ENCODE measurements around the gene CERS6. TPM values are rescaled to one million over a fixed set of nuclear protein-coding genes. Genes with fewer than 3 reads are reported as not detected.
A peak's percentile ranks its signal among the peaks of the same experiment; 100 is the strongest.

Gene CERS6
- total and polyA plus RNA-seq, 2 experiments from 2014 or later: 8.3 to 16.0 TPM

GRCh38 chr2:168471163-168471475 is 15.0 kb downstream of the CERS6 start:
- DNase-seq: no peak
- Histone ChIP-seq H4K20me1 (ENCODE audit: insufficient read depth) (no peaks in the 10 kb centered on the region), H3K4me2 (ENCODE audit: unreplicated experiment) (no peak overlapping the region), H3K36me3 (ENCODE audit: low read depth) (no peaks in the 10 kb centered on the region), H3K9ac (no peak overlapping the region), H3K9me3 (ENCODE audit: low read depth) (no peaks in the 10 kb centered on the region), H3K27me3 (replicated peaks; ENCODE audit: insufficient read depth) (no peaks in the 10 kb centered on the region), H2AFZ (no peak overlapping the region), H3K4me1 (ENCODE audit: insufficient read depth) (no peaks in the 10 kb centered on the region), H3K79me2 (ENCODE audit: insufficient read depth) (peaks cover 80% of the 10 kb centered on the region), H3K27ac (no peak overlapping the region), H3K4me3 (no peak overlapping the region), H3K9me2 (ENCODE audit: insufficient read depth) (no peaks in the 10 kb centered on the region), H3F3A (ENCODE audit: insufficient read depth) (no peaks in the 10 kb centered on the region)
- in situ Hi-C loops (cut with MboI): no loop called here
- TF ChIP-seq EZH2phosphoT487 (IDR thresholded peaks at IDR 0.05; ENCODE audit: insufficient read depth, low read depth) (no peak), EZH2 (IDR thresholded peaks at IDR 0.05; ENCODE audit: insufficient read depth, poor library complexity, severe bottlenecking) (no peak)

- Histone ChIP-seq H3K36me3 (ENCODE audit: low read depth) (no peaks in the 10 kb centered on the region), H3K4me2 (ENCODE audit: unreplicated experiment) (no peak overlapping the region), H3K4me1 (ENCODE audit: insufficient read depth) (no peaks in the 10 kb centered on the region), H3K9me2 (ENCODE audit: insufficient read depth) (no peaks in the 10 kb centered on the region), H3F3A (ENCODE audit: insufficient read depth) (no peaks in the 10 kb centered on the region), H3K9ac (no peak overlapping the region), H3K4me3 (no peak overlapping the region), H3K27me3 (replicated peaks; ENCODE audit: insufficient read depth) (no peaks in the 10 kb centered on the region), H4K20me1 (ENCODE audit: insufficient read depth) (no peaks in the 10 kb centered on the region), H2AFZ (no peak overlapping the region), H3K9me3 (ENCODE audit: low read depth) (no peaks in the 10 kb centered on the region), H3K27ac (no peak overlapping the region), H3K79me2 (ENCODE audit: insufficient read depth) (peaks cover 52% of the 10 kb centered on the region)
- in situ Hi-C loops (cut with MboI): no loop called here
- WGBS, 2 experiments (ENCODE audit: low coverage in 1 of 2, low lambda C conversion rate in 2 of 2, missing lambda C conversion rate in 2 of 2): 96 to 97% methylated on average over 4 of the region's 4 CpGs
- DNase-seq: no peak
- TF ChIP-seq EZH2 (IDR thresholded peaks at IDR 0.05; ENCODE audit: insufficient read depth, poor library complexity, severe bottlenecking) (no peak), EZH2phosphoT487 (IDR thresholded peaks at IDR 0.05; ENCODE audit: insufficient read depth, low read depth) (no peak)
Measured at GRCh38 chr2:168475636-168476035, 19.6 kb downstream of the CERS6 start.

- H3K9me3 ChIP-seq (ENCODE audit: low read depth): no peaks in the 10 kb centered on the region
- H3K27me3 ChIP-seq (replicated peaks; ENCODE audit: insufficient read depth): no peaks in the 10 kb centered on the region
- peaks cover 47% of the 10 kb centered on the region for H3K79me2 ChIP-seq (ENCODE audit: insufficient read depth)
- H3F3A ChIP-seq (ENCODE audit: insufficient read depth): no peaks in the 10 kb centered on the region
- no peak overlapping the region for H3K9ac ChIP-seq
- H2AFZ ChIP-seq: no peak overlapping the region
- no peak overlapping the region for H3K27ac ChIP-seq
- no peaks in the 10 kb centered on the region for H3K9me2 ChIP-seq (ENCODE audit: insufficient read depth)
- DNase-seq: no peak
- no peak for TF ChIP-seq EZH2 (IDR thresholded peaks at IDR 0.05; ENCODE audit: insufficient read depth, poor library complexity, severe bottlenecking)
- no peak for TF ChIP-seq EZH2phosphoT487 (IDR thresholded peaks at IDR 0.05; ENCODE audit: insufficient read depth, low read depth)
- no peak overlapping the region for H3K4me3 ChIP-seq
- 100% methylated on average over 1 of the region's 1 CpG for WGBS, 2 experiments (ENCODE audit: low coverage in 1 of 2, low lambda C conversion rate in 2 of 2, missing lambda C conversion rate in 2 of 2)
- no peaks in the 10 kb centered on the region for H3K4me1 ChIP-seq (ENCODE audit: insufficient read depth)
- in situ Hi-C loops (cut with MboI): no loop called here
- no peak overlapping the region for H3K4me2 ChIP-seq (ENCODE audit: unreplicated experiment)
- no peaks in the 10 kb centered on the region for H4K20me1 ChIP-seq (ENCODE audit: insufficient read depth)
- no peaks in the 10 kb centered on the region for H3K36me3 ChIP-seq (ENCODE audit: low read depth)
Measured at GRCh38 chr2:168478206-168478605, 22.1 kb downstream of the CERS6 start.

GRCh38 chr2:168480356-168480755 is 24.3 kb downstream of the CERS6 start:
- Histone ChIP-seq H3K27ac (no peak overlapping the region), H3K9me3 (ENCODE audit: low read depth) (no peaks in the 10 kb centered on the region), H3K79me2 (ENCODE audit: insufficient read depth) (peaks cover 35% of the 10 kb centered on the region), H3K4me2 (ENCODE audit: unreplicated experiment) (no peak overlapping the region), H3K9me2 (ENCODE audit: insufficient read depth) (no peaks in the 10 kb centered on the region), H2AFZ (no peak overlapping the region), H3K4me3 (no peak overlapping the region), H3K4me1 (ENCODE audit: insufficient read depth) (no peaks in the 10 kb centered on the region), H3K27me3 (replicated peaks; ENCODE audit: insufficient read depth) (no peaks in the 10 kb centered on the region), H3K36me3 (ENCODE audit: low read depth) (no peaks in the 10 kb centered on the region), H3F3A (ENCODE audit: insufficient read depth) (no peaks in the 10 kb centered on the region), H3K9ac (no peak overlapping the region), H4K20me1 (ENCODE audit: insufficient read depth) (no peaks in the 10 kb centered on the region)
- WGBS, 2 experiments (ENCODE audit: low coverage in 1 of 2, low lambda C conversion rate in 2 of 2, missing lambda C conversion rate in 2 of 2): 67 to 69% methylated on average over 3 of the region's 3 CpGs
- peak; percentile 9 for DNase-seq
- TF ChIP-seq EZH2 (IDR thresholded peaks at IDR 0.05; ENCODE audit: insufficient read depth, poor library complexity, severe bottlenecking) (no peak), EZH2phosphoT487 (IDR thresholded peaks at IDR 0.05; ENCODE audit: insufficient read depth, low read depth) (no peak)
- in situ Hi-C loops (cut with MboI): no loop called here

- Histone ChIP-seq H3K79me2 (ENCODE audit: insufficient read depth) (peaks cover 34% of the 10 kb centered on the region), H3K9me3 (ENCODE audit: low read depth) (no peaks in the 10 kb centered on the region), H3K9ac (no peak overlapping the region), H4K20me1 (ENCODE audit: insufficient read depth) (no peaks in the 10 kb centered on the region), H3K36me3 (ENCODE audit: low read depth) (no peaks in the 10 kb centered on the region), H2AFZ (no peak overlapping the region), H3K27ac (no peak overlapping the region), H3K4me1 (ENCODE audit: insufficient read depth) (no peaks in the 10 kb centered on the region), H3K27me3 (replicated peaks; ENCODE audit: insufficient read depth) (no peaks in the 10 kb centered on the region), H3F3A (ENCODE audit: insufficient read depth) (no peaks in the 10 kb centered on the region), H3K4me2 (ENCODE audit: unreplicated experiment) (no peak overlapping the region), H3K4me3 (no peak overlapping the region), H3K9me2 (ENCODE audit: insufficient read depth) (no peaks in the 10 kb centered on the region)
- no peak for TF ChIP-seq EZH2phosphoT487 (IDR thresholded peaks at IDR 0.05; ENCODE audit: insufficient read depth, low read depth)
- no peak for TF ChIP-seq EZH2 (IDR thresholded peaks at IDR 0.05; ENCODE audit: insufficient read depth, poor library complexity, severe bottlenecking)
- no peak for DNase-seq
- in situ Hi-C loops (cut with MboI): no loop called here
- WGBS, 2 experiments (ENCODE audit: low coverage in 1 of 2, low lambda C conversion rate in 2 of 2, missing lambda C conversion rate in 2 of 2): 84 to 90% methylated on average over 14 to 15 of the region's 15 CpGs
Measured at GRCh38 chr2:168480825-168481585, 24.9 kb downstream of the CERS6 start.
